ENCODE data around the gene SYMPK.

SYMPK gene

DNA sequence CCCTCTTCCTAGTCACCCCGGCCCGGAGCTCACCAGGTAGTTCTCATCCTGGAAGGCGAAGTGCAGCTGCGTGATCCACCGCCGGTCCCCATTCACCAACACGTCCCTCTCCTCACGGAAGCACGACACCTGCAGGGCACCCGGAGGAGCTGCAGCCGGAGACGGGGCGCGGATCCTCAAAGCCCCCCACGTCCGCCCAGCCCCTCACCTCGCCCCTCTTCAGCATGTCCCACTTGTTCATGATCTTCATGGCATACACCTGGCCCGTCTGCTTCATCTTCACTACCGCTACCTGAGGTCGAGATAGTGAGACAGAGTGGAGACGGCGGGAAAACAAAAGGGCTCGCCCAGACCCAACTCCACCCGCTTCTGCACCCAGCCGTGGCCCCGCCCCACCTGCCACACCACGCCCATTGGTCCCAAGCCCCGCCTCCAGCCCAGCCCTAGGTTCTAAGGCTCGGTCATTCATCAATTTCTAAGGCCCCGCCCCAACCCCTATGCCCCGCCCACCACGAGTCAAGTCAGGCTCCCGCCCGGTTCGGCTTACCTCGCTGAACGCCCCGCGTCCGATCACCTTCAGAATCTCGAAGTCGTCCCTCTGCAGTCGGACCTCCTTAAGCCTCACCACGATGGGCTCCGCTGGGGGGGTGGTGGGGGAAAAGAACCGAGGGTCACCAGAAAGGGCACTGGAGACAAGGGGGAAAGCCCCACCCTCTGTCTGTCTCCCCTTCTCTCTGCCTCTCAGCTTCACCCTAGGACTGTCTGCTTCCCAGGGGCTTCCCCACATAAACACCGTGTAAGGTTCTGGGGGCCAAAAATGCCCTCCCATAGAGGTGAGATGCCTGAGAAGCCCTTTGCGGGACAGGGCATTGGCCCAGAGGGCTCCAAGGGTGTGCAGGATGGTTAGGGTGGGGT lies 83.5 kb downstream of the SYMPK start:
- DNase-seq: peak; percentile 75

GRCh38 chr19:45778010-45778661 lies 84.8 kb downstream of the SYMPK start:
- no peak for DNase-seq

DNA sequence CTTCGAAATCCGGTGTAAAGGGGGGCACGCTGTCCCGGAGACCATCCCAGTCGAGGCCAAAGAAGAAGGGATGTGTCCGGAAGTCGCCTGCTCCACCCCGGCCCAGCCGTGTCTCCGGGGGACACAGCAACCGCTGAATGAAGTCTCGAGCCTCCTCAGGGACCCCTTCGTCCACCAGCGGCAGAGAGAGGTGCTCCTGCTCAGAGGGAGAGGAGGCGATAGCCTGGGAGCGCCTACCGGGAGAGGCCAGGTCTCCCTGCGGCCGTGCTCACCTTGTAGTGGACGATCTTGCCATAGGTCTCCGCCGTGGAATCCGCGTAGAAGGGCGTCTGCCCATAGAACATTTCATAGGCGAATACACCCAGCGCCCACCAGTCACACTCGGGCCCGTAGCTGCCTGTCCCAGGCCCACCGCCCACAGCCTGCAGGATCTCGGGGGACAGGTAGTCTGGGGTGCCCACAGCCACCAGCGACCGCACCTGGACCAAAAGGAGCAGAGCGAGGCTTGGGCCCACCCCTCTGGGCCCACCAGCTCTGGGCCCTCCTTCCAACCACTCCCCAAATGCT lies 85.5 kb downstream of the SYMPK start:
- no peak for DNase-seq

DNA sequence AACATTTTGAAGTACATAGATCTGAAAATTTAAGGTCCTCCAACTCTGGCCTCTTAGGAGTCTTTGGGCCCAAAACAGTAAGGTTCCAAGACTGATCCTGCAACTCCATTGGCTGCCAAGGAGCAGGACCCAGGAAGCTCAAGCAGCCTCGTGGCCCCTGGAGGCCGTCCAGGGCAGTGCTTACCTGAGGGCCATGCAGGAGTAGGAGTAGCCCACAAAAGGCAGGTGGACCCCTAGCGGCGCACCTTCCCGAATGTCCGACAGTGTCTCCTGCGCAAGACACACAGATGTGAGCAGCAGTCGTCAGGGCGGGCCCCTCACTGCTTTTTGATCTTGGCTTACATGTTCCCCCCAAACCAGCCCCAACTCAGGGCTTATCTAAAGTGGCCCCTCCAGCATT lies 88.2 kb downstream of the SYMPK start:
- no peak for DNase-seq

GRCh38 chr19:45773384-45773783 lies 89.6 kb downstream of the SYMPK start:
- no peak for DNase-seq

DNA sequence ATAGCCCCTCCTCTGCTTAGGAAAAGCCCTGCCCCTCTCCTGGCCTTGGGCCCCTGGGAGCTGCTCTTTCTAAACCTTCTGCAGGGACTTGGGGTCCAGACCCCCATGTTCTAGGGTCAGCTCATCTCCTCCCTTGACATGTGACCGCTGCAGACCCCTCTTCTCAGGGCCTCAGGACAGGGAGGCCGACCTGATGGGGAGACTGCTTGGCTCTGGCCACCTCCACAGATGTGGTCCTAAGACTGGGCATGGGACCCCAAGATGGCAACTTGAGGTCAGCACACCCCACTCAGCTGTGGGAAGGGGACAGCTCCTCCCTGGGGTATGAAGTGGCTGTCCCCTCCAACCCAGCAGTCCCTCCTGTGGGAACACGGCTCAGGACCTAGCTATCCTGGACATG lies 90.0 kb downstream of the SYMPK start:
- DNase-seq: no peak

DNA sequence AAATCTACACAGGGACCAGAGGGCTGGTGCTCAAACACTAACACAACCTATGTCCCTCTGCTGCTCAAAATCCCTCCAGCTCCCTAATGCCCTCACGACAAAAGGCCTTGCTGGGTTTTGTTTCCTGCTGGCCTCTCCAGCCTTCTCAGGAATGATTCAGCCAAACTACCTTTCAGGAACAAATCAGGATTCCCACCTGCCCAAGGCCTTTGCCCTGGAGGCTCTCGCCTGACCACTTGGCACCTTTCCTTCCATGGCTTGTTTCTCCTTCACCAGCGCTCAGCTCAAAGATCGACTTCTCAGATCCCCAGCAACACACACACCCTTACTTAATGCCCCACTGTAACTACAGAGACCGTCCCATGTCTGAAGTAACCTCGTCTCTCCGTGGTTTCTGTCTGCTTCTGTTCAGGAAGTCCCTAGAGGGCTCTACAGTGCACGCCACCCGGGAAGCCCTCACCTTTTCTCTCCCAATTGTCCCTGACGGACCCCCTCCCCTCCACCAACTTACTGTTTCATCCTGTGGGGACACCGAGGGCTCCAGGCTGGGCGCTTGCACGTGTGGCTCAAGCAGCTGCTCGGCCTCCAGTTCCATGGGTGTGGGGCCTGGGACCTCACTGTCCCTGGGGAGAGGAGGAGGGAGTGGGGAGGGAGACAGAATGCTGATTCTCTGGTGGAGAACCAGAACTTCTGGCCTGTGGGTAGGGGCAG lies 90.7 kb downstream of the SYMPK start:
- no peak for DNase-seq

DNA sequence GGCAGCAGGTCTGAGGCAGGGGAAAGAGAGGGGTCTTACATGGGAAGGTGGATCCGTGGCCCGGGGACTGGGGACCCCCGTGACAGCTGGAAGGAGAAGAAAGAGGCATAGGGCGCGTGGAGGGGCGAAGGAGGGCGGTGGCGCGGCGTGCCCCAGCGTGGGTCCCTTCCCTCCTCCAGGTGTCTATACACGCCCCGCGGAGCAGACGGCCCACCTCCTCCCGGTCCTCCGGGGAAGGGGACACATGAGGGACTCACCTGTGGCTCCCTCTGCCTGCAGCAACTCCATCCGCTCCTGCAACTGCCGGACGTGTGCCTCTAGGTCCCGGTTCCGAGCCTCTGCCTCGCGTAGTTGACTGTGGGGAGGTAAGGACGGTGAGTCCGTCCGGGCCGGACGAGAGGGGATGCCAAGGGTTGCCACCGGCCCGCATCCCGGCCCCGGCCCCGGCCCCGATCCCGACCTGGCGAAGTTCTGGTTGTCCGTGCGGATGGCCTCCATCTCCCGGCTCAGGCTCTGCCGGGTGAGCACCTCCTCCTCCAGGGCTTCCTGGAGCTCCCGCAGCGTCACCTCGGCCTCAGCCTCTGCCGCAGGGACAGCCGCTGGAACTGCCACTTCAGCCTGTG lies 91.5 kb downstream of the SYMPK start:
- no peak for DNase-seq

DNA sequence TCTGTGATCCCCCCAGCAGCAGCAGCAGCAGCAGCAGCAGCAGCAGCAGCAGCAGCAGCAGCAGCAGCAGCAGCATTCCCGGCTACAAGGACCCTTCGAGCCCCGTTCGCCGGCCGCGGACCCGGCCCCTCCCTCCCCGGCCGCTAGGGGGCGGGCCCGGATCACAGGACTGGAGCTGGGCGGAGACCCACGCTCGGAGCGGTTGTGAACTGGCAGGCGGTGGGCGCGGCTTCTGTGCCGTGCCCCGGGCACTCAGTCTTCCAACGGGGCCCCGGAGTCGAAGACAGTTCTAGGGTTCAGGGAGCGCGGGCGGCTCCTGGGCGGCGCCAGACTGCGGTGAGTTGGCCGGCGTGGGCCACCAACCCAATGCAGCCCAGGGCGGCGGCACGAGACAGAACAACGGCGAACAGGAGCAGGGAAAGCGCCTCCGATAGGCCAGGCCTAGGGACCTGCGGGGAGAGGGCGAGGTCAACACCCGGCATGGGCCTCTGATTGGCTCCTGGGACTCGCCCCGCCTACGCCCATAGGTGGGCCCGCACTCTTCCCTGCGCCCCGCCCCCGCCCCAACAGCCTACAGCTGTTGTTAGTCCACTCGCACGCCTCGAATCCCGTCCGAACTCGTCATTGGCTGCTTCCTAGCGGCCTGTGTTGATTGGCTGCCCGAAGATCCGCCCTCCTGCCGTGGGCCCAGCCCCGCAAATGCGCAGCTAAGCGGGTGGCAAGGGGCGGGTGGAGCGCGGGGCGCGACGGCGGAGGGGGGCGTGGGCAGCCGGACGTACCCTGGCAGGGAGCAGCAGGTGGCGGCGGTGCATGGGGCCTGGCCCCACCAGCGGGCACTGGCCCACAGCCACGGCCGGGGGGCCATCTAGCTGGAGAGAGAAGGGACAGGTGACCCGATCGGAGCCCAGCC lies 92.5 kb downstream of the SYMPK start:
- peak; percentile 87 for DNase-seq

GRCh38 chr19:45769821-45770191 lies 93.1 kb downstream of the SYMPK start:
- DNase-seq: no peak

DNA sequence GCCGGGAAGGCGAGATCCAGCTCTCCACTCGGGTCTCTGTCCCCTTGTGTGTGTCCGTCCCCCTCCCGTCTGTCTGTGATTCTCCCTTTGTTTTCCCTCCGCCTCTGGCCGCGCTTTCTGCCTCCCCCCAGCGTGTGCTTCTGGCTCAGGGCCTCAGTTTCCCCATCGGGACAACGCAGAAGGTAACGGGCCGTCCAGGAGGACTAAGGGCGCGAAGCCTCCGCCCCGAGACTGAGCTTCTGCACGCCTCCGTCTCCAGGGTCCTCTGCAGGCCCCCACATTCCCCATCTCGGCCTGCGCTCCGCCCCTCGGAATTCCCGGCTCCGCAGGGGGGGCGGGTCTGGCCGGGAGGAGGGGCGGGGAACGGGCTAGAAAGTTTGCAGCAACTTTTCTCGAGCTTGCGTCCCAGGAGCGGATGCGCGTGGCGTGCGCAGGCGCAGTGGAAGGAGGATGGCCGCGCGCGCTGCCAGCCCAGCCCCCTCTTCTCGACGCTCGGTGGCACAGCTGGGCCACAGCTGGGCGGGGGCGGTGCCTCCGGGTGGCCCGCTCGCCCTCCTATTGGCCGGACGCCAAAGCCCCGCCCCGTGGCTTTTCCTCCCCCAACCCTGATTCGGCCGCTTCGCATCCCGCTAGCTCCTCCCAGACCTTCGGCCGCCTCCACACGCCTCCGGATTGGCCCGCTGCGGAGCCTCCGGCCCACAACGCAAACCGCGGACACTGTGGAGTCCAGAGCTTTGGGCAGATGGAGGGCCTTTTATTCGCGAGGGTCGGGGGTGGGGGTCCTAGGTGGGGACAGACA lies 93.8 kb downstream of the SYMPK start, which contains the start of gene SIX5:
Gene SIX5, minus strand, starts transcription at position 269 of the 799 bp plus-strand sequence. CDS start 408 bp downstream, outside the sequence.
- DNase-seq: peak; percentile 69

DNA sequence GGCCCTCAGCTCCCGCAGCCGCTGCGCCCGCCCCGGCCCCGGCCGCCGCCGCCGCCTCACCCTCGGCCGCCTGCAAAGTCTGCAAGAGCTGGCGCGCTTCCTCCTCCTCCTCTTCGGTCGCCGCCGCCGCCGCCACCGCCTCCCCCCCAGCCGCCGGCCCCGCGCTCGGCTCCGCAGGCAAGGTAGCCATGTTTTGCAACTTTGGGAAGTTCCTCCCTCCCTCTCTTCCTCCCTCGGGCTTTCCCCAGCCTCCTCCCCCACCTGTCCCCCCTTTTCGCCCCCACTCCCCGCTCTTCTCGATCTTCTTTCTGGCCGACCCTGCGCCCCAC lies 94.3 kb downstream of the SYMPK start:
- no peak for DNase-seq

GRCh38 chr19:45767881-45768654 lies 94.9 kb downstream of the SYMPK start:
- DNase-seq: no peak

GRCh38 chr19:45767410-45767880 lies 95.5 kb downstream of the SYMPK start:
- no peak for DNase-seq

DNA sequence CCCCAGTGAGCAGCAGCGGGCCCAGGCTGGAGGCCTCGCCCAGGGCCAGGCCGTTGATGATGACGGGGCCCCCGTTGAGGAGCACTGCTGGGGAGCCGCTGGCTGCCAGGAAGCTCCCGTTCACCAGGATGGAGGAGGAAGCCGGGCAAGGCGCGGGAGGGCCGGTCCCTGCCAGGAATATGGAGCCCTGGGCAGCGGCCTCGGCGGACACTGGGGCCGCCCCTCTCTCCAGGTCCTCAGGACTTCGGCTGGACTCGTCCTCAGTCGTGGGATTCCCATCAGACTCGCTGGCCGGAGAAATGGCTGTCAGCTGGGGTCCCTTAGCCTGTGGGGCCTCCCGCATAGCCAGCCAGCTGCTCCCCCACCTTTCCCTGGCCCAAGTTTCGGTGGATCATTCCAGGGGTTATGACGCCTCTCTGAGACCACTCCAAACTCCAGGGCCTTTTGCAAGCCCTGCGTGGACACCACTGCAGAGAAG lies 96.0 kb downstream of the SYMPK start:
- DNase-seq: no peak

- no peak for DNase-seq
Observed at GRCh38 chr19:45766296-45766868, 96.6 kb downstream of the SYMPK start.

DNA sequence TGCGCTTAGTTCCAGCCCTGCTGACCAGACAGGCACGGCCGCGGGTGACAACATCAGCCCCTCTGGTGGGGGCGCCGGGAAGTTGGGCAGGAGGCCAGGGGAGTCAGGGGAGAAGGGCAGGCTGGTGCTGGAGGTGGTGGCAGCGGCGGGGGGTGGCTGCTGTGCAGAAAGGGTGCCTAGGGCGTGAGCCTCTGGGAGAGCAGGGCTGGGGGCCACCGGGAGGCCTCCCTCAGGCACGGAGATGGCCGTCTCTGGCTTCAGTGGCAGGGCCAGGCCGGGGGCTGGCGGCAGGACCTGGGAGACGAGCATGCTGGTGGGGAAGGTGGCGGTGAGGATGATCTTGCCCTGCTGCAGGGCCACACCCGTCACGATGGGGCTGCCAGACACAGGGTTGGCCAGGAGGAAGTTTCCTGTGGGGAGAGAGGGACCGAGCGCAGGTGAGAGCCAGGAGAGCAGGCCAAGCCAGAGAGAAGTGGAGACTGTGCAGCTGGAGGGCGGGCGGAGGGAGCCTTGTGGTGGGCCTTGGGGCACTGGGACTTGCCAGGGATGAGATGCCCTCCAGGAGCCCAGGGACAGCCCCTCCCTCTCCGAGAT lies 97.1 kb downstream of the SYMPK start:
- DNase-seq: no peak

Measured in NCI-H1417 treated with DMSO at 0.1 percent for 48 hours (cell line).